GM04503 (cell line): ENCODE results near the gene AP4S1.
"Not testable (repeated sequence)": the region's sequence is repeated elsewhere in the genome, so short reads cannot be mapped to it uniquely, and the experiment has no call there.

Experiments used
- DNase-seq: peaks from one replicate; pipeline ENCODE4 v3.0.0-alpha.2; 2012; ENCODE audit warnings: low read depth

The AP4S1 gene

DNA sequence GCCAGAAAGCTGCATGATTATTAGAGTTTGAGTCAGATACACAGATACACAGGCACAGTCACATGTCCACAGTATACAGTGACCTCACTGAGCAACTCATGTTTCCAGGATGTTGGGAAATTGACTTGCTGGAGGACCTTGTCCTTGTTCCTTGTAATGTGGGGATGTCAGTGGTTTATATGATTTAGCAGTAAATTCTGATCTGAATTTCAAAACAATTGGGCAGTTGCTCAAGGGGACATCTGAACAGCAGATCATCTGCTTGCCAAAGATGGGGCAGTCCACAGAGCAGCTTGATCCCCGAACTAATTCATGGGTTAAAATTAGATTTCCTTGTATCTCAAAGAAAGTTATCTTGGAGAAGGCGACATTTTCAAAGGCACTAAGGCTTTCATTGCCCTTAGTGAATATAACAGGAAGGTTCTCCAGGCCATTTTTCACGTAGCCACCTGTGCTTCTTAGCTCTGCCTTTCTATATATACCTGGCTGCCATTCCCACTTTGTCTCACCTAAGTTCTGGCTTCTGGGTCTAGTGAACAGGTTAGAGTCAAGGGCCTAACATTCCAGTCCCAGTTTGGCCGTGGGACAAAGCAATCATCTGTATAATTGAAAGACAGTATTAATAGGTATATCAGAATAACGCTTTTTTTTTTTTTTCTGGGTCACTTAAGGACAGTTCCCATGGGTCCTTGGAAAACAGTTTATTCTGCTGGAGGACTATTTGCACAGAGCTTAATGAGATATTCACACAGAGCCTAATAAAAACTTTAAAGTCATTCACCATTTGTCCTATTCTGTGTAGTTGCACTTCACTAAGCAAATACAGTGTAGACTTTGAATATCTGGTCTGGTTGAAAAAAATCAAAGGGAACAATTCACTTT, 65.7 kb downstream of the AP4S1 start:
- DNase-seq = peak; percentile 92

DNA sequence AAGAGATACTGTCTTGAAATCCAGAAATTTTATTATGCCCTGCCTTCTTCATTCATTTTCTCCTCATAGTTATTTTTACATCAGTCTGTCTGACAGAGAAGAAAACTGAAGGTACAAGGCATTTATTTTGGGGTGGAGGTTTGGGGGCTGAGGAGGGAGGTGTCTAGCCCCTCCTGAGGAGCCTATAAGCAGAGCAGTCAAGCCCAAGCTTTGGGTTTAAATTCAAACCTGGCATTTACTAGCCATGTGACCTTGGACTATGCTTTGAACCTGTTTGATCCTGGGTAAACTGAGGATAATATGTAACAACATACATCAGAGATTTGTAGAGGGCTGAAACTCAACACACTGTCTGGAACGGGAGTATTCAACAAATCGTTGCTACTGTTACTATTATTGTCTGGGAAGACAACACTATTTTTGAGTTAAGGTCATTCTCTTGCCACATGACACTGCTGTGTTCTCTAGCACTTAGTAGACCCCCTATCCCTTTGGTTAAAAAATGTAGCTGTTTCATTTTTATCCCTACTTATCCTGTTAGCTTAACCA, 66.8 kb downstream of the AP4S1 start:
- no peak for DNase-seq

DNA sequence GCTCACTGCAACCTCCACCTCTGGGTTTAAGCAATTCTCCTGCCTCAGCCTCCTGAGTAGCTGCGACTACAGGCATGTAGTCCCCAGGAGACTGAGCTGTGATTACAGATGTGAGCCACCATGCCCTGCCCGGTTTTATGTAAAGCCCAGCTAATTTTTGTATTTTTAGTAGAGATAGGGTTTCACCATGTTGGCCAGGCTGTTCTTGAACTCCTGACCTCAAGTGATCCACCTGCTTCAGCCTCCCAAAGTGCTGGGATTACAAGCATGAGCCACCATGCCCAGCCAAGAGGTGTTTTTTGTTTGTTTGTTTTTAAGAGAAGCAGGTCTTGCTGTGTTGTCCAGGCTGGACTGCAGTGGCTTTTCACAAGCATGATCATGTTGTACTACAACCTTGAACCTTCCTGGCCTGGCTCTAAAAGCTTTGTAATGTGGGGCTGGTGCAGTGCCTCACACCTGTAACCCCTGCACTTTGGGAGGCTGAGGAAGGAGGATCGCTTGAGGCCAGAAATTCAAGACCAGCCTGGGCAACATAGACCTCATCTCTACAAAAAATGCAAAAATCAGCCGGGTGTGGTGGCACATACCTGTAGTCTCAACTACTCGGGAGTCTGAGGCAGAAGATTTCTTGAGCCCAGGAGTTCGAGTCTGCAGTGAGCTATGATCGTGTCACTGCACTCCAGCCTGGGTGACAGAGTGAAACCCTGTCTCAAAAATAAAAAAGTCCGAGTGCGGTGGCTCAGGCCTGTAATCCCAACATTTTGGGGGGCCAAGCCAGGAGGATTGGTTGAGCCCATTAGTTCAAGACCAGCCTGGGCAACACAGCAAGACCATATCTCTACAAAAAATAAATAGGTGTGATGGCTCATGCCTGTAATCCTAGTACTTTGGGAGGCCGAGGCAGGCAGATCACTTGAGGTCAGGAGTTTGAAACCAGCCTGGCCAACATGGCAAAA, 68.7 kb downstream of the AP4S1 start:
- DNase-seq = not testable (repeated sequence)

DNA sequence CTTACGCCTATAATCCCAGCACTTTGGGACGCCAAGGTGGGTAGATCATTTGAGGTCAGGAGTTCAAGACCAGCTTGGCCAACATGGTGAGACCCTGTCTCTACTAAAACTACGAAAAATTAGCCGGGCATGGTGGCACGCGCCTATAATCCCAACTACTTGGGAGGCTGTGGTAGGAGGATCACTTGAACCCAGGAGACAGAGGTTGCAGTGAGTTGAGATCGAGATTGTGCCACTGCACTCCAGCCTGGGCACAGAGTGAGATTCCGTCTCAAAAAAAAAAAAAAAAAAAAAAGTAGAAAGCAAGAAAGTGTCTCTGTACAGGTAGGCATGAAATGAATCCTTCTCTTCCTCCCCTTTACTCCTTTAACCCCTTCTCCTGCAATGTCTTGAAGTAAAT, 70.4 kb downstream of the AP4S1 start:
- DNase-seq = not testable (repeated sequence)

DNA sequence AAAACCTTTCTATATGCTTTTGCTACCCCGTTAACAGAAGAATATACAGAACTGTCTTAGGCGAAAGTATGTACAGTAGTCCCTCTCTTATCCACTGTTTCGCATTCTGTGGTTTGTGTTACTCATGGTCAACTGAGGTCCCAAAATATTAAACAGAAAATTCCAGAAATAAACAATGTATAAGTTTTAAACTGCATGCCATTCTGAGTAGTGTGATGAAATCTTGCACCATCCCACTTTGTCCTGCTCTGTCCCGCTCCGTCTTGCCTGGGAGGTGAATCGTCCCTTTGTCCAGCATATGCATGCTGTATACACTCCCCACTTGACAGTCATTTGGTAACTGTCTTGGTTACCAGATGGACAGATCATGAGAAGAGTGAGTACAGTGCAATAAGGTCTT, 70.8 kb downstream of the AP4S1 start:
- no peak for DNase-seq

DNA sequence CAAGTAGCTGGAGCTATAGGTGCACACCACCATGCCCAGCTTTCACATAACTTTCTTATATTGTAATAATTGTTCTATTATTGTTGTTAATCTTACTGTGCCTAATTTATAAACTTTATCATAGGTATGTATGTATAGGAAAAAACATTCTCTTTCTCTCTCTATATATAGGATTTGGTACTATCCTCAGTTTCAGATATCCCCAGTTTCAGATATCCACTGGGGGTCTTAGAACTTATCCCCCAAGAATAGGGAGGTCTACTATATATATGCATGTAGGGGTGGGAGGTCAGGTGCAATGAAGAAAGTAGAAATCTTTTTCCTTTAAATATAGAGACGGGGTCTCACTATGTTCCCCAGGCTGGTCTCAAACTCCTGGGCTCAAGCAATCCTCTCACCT, 71.6 kb downstream of the AP4S1 start:
- DNase-seq = no peak

DNA sequence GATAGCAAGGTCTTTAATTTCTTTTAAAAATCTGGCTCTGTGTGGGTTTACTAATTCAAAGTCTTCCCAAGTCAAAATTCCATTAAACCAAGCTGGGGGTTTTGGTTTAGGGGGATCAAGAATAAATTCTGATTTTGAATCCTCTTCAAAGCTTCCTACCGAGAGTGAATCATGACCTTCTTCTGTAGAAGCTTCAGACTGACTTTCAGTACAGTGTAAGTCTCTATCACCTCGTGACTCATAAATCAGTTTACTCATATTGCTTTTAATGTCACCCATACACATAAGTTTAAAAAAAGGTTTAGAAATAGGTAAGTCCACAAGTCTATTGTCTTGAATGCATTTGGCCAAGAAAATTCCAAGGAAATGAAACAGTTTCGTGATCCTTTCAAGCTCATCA, 81.3 kb downstream of the AP4S1 start:
- DNase-seq = no peak

DNA sequence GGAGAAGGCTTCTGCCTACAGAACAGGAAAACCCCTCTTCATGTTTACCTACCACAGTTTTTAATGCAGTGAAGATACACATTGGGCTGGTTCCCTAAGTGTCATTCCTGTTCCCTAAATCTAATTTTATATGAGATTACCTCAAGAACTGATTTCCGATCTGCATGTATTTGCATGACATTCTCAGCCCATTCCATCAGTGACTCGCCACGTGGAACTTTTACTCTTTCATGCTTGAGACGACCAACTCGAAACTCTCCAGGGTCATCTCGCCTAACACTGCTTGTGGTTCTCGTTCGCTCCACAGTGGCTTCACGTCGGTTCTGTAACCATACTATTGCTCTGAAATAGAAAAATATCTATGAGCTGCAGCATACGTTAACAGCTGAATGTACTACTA, 83.8 kb downstream of the AP4S1 start:
- DNase-seq = no peak

DNA sequence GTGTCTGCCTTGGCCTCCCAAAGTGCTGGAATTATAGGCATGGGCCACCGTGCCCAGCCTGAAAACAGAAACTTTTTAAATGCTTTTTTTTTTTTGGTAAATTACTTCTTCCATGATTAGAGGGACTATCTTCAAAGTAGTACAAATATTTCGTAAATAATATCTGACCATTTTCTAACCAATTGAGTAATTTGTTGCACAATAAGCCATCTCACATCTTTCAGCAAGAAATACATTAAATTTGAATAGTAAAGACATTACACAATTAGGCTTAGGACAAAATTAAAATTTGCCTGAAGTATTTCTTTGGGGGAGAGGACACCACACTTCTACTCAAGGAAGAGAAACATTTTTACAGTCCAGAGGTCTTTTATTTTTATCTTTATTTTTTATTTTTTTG, 85.4 kb downstream of the AP4S1 start:
- no peak for DNase-seq

DNA sequence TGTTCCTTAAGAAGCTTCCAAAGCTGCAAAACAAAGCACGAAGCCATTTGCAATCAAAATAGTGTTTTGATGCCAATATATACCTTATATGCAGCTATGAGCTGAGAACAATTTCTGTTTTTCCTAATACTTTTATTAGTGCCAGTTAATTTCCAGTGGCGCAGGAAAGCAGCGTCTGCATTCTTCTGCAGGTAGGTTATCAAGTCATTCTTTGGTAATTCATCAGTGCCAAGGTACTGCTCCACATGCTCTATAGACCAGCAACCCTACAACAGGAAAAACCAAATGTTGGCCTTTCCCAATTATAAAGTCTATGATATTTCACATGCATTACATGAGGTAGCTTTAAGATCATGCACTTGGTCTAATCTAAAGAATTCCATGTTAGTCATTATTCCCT, 88.3 kb downstream of the AP4S1 start:
- no peak for DNase-seq

DNA sequence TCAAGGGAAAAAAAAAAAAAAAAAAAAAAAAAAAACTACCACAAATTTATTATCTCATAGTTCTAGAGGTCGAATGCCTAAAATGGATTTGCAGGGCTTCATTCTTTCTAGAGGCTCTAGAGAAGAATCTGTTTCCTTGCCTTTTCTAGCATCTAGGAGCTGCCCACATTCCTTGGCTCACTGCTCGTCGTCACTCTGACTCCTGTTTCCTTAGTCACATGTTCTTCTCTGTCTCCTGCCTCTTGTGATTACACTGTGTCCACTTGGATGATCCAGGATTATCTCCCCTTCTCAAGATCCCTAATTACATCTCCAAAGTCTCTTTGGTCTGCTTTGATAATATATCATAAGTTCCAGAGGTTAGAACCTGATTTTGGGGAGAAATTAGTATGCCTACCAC, 93.4 kb downstream of the AP4S1 start:
- no peak for DNase-seq

DNA sequence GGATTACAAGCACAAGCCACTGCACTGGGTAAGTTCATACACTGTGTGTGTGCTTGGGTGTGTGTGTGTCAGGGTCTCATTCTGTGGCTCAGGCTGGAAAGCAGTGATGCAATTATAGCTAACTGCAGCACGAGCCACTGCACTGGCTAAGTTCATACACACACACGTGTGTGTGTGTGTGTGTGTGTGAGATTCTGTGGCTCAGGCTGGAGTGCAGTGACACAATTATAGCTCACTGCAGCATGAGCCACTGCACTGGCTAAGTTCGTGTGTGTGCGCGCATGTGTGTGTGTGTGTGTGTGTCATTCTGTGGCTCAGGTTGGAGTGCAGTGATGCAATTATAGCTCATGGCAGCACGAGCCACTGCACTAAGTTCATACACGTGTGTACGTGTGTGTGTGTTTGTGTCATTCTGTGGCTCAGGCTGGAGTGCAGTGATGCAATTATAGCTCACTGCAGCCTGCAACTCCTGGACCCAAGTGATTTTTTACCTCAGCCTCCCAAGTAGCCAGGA, 96.7 kb downstream of the AP4S1 start:
- no peak for DNase-seq

DNA sequence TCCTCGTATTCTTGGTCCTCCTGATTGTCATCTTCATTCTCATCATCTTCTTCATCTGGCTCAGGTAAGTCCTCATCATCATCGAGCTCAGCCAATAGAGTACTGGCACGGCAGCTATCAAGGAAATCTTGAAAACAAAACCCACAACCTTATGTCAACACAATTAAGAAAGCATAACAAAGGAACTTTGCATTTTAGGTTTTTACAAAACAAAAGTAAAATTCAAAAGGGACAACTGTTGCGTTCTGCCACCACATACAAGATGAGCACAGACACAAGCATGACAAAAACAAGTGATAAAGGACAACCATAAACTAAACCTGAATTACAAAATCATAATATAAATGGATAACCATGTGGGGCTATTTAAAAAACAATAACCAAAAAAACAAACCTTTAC, 97.5 kb downstream of the AP4S1 start:
- no peak for DNase-seq

DNA sequence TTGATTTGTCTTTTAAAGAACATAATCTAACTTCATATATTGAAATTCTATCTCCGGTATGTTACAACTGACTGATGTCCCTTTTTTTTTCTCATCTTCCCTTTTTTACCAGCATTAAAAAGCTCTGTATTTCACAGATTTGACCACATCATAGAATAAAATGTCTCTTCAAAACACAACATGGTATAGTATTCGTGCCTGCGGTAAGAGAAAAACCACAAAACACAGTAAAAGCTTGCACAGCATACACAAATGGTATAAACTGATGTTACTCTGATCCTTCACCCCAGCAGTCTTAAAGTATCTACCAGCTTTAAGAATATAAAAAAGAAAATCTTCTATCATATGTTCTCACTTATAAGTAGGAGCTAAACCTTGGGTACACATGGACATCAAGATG, 98.7 kb downstream of the AP4S1 start:
- no peak for DNase-seq

DNA sequence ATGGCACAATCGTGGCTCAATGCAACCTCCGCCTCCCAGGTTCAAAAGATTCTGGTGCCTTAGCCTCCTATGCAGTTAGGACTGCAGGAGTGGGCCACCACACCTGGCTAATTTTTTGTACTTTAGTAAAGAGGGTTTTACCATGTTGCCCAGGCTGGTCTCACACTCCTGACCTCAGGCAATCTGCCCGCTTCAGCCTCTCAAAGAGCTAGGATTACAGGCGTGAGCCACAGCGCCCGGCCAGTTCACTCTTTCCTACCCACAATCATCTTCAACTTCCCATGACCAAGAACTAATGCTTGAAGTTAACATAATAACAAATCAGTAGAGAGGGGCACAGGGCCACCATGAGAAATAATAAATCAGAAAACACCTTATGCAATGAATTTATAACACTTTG, 99.8 kb downstream of the AP4S1 start:
- DNase-seq = no peak

DNA sequence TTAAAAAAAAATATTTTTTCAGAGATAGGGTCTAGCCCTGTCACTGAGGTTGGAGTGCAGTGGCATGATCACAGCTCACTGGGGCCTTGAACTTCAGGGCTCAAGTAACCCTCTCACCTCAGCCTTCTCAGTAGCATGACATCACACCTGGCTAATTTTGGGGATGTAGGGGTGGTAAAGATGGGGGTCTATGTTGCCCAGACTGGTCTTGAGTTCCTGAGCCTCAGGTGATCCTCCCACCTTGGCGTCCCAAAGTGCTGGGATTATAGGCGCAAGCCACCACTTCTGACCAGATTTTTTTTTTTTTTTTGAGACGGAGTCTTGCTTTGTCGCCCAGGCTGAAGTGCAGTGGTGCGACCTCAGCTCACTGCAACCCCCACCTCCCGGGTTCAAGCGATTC, 101.2 kb downstream of the AP4S1 start:
- DNase-seq = no peak

DNA sequence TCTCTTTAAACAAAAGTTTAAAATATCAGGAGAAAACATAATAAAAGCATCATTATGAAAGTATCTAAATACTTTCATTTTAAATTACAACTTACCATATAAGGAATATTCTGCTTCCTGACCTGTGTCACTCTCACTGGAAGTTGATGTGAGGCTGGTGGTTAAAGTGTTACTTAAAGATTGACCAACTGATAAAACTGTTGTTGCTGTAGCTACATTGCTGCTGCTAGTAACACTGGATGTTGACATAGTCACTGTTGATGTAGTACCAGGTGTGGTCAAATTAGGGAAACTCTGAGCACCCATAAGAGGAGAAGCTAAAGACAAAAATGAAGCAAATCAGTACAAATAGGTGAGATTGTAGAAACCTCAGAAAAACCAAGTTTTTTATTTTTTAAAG, 102.2 kb downstream of the AP4S1 start:
- DNase-seq = no peak

DNA sequence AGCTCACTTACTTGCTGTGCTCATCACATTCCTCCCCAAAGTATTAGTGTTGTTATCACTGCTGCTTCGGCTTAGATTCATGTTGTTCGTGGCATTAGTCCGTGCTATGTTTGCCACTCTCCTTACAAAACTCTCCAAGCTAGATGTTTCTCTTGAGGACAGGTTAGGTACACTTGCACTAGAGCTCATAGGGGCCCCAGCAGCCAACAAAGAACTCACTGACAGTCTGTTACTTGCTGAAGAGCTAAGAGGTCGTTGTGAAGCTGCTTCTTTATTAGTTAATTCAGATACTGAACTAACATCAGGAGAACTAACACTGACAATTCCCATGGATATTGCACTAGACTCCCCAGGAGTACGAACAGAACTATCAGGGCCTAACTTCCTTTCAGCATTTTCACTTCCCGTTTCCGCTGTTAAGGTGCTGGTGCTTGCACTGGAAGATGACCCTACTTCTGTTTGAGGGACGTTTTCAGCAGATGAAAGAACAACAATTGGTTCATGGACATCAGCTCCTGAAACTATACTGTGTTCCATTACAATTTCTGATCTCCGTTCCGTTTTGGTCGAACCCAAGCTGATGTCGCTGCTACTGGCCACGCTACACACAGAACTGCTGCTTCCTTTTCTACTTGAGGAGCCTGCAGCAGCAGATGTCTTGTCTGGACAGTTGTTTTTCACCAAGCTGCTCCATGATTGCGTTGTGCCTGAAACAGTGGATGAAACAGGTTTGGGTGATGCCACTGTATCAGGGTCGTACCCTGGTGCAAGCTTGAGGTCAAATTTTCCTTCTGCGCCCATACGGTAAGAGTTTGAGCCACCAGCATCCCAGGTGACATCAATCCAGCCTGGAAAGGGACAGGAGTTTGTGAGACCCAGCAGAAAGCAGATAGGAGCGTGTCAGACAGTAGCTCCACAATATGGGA, 103.4 kb downstream of the AP4S1 start:
- DNase-seq = no peak

DNA sequence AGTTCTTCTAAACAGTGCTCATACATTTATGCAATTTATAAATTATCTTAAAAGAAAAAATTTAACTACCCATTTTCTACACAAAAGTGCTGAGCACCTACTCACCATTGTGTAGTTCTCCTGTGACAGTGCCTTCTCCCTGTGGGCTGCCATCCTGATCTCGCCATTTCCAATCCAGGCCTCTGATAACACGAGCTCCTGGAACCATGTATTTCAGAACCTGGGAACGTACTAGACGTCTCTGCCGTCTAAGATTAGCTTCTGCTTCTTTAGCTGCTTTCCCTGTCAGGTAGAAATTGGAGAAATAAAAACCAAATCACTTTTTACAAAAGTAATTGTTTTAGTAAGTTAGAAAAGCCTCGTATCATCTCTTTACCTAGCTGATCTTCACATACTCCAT, 107.7 kb downstream of the AP4S1 start:
- no peak for DNase-seq

DNA sequence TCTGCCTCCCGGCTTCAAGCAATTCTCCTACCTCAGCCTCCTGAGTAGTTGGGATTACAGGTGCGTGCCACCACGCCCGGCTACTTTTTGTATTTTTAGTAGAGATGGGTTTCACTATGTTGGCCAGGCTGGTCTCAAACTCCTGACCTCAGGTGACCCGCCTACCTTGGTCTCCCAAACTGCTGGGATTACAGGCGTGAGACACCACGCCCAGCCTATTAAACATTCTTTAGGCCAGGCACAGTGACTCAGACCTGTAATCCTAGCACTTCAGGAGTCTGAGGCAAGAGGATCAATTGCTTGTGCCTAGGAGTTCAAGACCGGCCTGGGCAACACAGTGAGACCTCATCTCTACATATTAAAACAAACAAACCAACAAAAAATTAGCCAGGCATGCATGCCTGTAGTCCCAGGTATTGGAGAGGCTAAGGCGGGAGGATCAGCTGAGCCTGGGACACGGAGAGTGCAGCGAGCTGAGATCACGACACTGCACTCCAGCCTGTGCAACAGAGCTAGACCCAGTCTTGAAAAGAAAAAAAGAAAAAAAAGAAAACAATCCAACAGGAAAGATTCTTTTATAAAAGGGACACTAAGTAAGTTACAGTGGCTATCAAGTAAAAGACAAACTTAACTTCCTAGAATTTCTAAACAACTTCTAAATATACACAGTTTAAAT, 111.9 kb downstream of the AP4S1 start:
- DNase-seq = no peak

DNA sequence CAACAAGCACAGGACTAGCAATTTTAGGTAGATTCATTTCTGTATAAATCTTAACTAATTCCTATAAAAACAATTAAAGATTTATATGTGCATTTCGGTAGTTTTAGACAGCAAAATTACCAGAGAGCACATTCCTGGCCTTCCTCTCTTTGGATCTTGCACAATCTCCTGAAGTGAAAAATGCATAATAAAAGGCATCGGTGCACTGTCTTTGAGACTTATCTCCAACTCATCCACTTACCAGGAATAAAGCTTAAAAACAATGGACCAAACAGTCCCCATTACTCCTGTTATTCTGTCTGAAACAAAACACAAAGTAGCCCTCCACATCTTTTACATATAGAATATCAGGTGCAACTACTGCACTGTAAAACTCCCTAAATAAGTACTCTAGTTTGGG, 112.9 kb downstream of the AP4S1 start:
- no peak for DNase-seq
